ENCODE measurements around the gene SNAPC1.

DNA sequence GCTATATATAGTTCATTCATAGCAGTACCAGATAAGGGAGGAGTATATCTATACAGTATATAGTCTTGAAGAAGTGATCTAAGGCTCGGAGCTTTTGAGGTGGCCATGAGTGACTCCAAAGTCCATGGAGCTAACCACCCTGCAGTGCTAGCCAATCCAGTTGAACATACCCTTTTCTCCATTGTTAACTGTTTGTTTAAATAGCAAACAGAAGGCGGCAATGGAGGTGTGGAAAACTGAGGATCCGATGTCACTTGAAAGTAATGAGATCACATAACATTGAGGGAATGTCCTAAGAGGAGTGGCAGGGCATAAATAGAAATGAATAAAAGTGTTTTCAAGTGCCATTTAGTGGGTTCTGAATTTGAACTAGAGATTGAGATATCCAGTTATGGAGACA is 12.4 kb upstream of the SNAPC1 start:
- TF ChIP-seq, protein P1, sequence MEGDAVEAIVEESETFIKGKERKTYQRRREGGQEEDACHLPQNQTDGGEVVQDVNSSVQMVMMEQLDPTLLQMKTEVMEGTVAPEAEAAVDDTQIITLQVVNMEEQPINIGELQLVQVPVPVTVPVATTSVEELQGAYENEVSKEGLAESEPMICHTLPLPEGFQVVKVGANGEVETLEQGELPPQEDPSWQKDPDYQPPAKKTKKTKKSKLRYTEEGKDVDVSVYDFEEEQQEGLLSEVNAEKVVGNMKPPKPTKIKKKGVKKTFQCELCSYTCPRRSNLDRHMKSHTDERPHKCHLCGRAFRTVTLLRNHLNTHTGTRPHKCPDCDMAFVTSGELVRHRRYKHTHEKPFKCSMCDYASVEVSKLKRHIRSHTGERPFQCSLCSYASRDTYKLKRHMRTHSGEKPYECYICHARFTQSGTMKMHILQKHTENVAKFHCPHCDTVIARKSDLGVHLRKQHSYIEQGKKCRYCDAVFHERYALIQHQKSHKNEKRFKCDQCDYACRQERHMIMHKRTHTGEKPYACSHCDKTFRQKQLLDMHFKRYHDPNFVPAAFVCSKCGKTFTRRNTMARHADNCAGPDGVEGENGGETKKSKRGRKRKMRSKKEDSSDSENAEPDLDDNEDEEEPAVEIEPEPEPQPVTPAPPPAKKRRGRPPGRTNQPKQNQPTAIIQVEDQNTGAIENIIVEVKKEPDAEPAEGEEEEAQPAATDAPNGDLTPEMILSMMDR (IDR thresholded peaks at IDR 0.05), result no peak
- no peak for TF ChIP-seq ESRRA (IDR thresholded peaks at IDR 0.05; ENCODE audit: borderline replicate concordance, low read length)
